ENCODE data around the gene ARL2. TPM values are rescaled to one million over a fixed set of nuclear protein-coding genes. Genes with fewer than 3 reads are reported as not detected.

Gene ARL2
- total and polyA plus RNA-seq, 2 experiments from 2014 or later: 115 to 155 TPM

- no peaks in the 10 kb centered on the region for H3K9me3 ChIP-seq (ENCODE audit: low read depth)
- H3K9ac ChIP-seq: no peak overlapping the region
- H3K9me2 ChIP-seq (ENCODE audit: insufficient read depth): no peaks in the 10 kb centered on the region
- no peak overlapping the region for H3K4me3 ChIP-seq
- DNase-seq: peak; percentile 20
- TF ChIP-seq EZH2 (IDR thresholded peaks at IDR 0.05; ENCODE audit: insufficient read depth, poor library complexity, severe bottlenecking) (no peak), EZH2phosphoT487 (IDR thresholded peaks at IDR 0.05; ENCODE audit: insufficient read depth, low read depth) (no peak)
- H3K4me2 ChIP-seq (ENCODE audit: unreplicated experiment): no peak overlapping the region
- no peak overlapping the region for H3K27ac ChIP-seq
- no peaks in the 10 kb centered on the region for H4K20me1 ChIP-seq (ENCODE audit: insufficient read depth)
- no peaks in the 10 kb centered on the region for H3K36me3 ChIP-seq (ENCODE audit: low read depth)
- no peak overlapping the region for H2AFZ ChIP-seq
- H3K79me2 ChIP-seq (ENCODE audit: insufficient read depth): no peaks in the 10 kb centered on the region
- H3F3A ChIP-seq (ENCODE audit: insufficient read depth): no peaks in the 10 kb centered on the region
- in situ Hi-C loops (cut with MboI): no loop called here
- 51 to 52% methylated on average over 10 of the region's 10 CpGs for whole genome bisulfite sequencing, 2 experiments (ENCODE audit: low coverage in 1 of 2, low lambda C conversion rate in 2 of 2, missing lambda C conversion rate in 2 of 2)
- no peaks in the 10 kb centered on the region for H3K4me1 ChIP-seq (ENCODE audit: insufficient read depth)
- no peaks in the 10 kb centered on the region for H3K27me3 ChIP-seq (replicated peaks; ENCODE audit: insufficient read depth)
These were observed 46.2 kb downstream of the ARL2 start for GRCh38 chr11:65059959-65060824.

GRCh38 chr11:65060913-65061408, 47.0 kb downstream of the ARL2 start:
- no peaks in the 10 kb centered on the region for H4K20me1 ChIP-seq (ENCODE audit: insufficient read depth)
- no peak overlapping the region for H3K4me3 ChIP-seq
- no peak overlapping the region for H2AFZ ChIP-seq
- no peak overlapping the region for H3K4me2 ChIP-seq (ENCODE audit: unreplicated experiment)
- in situ Hi-C loops (cut with MboI): no loop called here
- H3K36me3 ChIP-seq (ENCODE audit: low read depth): no peaks in the 10 kb centered on the region
- H3K9me3 ChIP-seq (ENCODE audit: low read depth): no peaks in the 10 kb centered on the region
- H3K27ac ChIP-seq: no peak overlapping the region
- DNase-seq: peak; percentile 48
- H3F3A ChIP-seq (ENCODE audit: insufficient read depth): no peaks in the 10 kb centered on the region
- H3K9ac ChIP-seq: no peak overlapping the region
- H3K79me2 ChIP-seq (ENCODE audit: insufficient read depth): no peaks in the 10 kb centered on the region
- no peaks in the 10 kb centered on the region for H3K9me2 ChIP-seq (ENCODE audit: insufficient read depth)
- H3K4me1 ChIP-seq (ENCODE audit: insufficient read depth): no peaks in the 10 kb centered on the region
- no peak for TF ChIP-seq EZH2phosphoT487 (IDR thresholded peaks at IDR 0.05; ENCODE audit: insufficient read depth, low read depth)
- TF ChIP-seq EZH2 (IDR thresholded peaks at IDR 0.05; ENCODE audit: insufficient read depth, poor library complexity, severe bottlenecking): no peak
- WGBS, 2 experiments (ENCODE audit: low coverage in 1 of 2, low lambda C conversion rate in 2 of 2, missing lambda C conversion rate in 2 of 2): 52 to 53% methylated on average over 9 of the region's 9 CpGs
- H3K27me3 ChIP-seq (replicated peaks; ENCODE audit: insufficient read depth): no peaks in the 10 kb centered on the region

- 29 to 37% methylated on average over 3 of the region's 3 CpGs for WGBS, 2 experiments (ENCODE audit: low coverage in 1 of 2, low lambda C conversion rate in 2 of 2, missing lambda C conversion rate in 2 of 2)
- no peaks in the 10 kb centered on the region for H3K79me2 ChIP-seq (ENCODE audit: insufficient read depth)
- no peak overlapping the region for H3K9ac ChIP-seq
- H4K20me1 ChIP-seq (ENCODE audit: insufficient read depth): no peaks in the 10 kb centered on the region
- no peaks in the 10 kb centered on the region for H3K36me3 ChIP-seq (ENCODE audit: low read depth)
- TF ChIP-seq EZH2 (IDR thresholded peaks at IDR 0.05; ENCODE audit: insufficient read depth, poor library complexity, severe bottlenecking): no peak
- no peak for TF ChIP-seq EZH2phosphoT487 (IDR thresholded peaks at IDR 0.05; ENCODE audit: insufficient read depth, low read depth)
- no peaks in the 10 kb centered on the region for H3K9me3 ChIP-seq (ENCODE audit: low read depth)
- DNase-seq: no peak
- H3F3A ChIP-seq (ENCODE audit: insufficient read depth): no peaks in the 10 kb centered on the region
- no peak overlapping the region for H3K4me2 ChIP-seq (ENCODE audit: unreplicated experiment)
- no peak overlapping the region for H3K4me3 ChIP-seq
- in situ Hi-C loops (cut with MboI): no loop called here
- no peak overlapping the region for H3K27ac ChIP-seq
- H3K27me3 ChIP-seq (replicated peaks; ENCODE audit: insufficient read depth): no peaks in the 10 kb centered on the region
- H3K4me1 ChIP-seq (ENCODE audit: insufficient read depth): no peaks in the 10 kb centered on the region
- H2AFZ ChIP-seq: no peak overlapping the region
- no peaks in the 10 kb centered on the region for H3K9me2 ChIP-seq (ENCODE audit: insufficient read depth)
These were observed 49.6 kb downstream of the ARL2 start for GRCh38 chr11:65063532-65063931.

GRCh38 chr11:65064847-65065240, 50.9 kb downstream of the ARL2 start:
- Histone ChIP-seq H3K79me2 (ENCODE audit: insufficient read depth) (no peaks in the 10 kb centered on the region), H3K36me3 (ENCODE audit: low read depth) (no peaks in the 10 kb centered on the region), H2AFZ (no peak overlapping the region), H3K9ac (no peak overlapping the region), H3K9me2 (ENCODE audit: insufficient read depth) (no peaks in the 10 kb centered on the region), H4K20me1 (ENCODE audit: insufficient read depth) (no peaks in the 10 kb centered on the region), H3F3A (ENCODE audit: insufficient read depth) (no peaks in the 10 kb centered on the region), H3K4me1 (ENCODE audit: insufficient read depth) (no peaks in the 10 kb centered on the region), H3K27me3 (replicated peaks; ENCODE audit: insufficient read depth) (no peaks in the 10 kb centered on the region), H3K9me3 (ENCODE audit: low read depth) (no peaks in the 10 kb centered on the region), H3K27ac (no peak overlapping the region), H3K4me2 (ENCODE audit: unreplicated experiment) (no peak overlapping the region), H3K4me3 (no peak overlapping the region)
- no peak for DNase-seq
- in situ Hi-C loops (cut with MboI): no loop called here
- TF ChIP-seq EZH2 (IDR thresholded peaks at IDR 0.05; ENCODE audit: insufficient read depth, poor library complexity, severe bottlenecking) (no peak), EZH2phosphoT487 (IDR thresholded peaks at IDR 0.05; ENCODE audit: insufficient read depth, low read depth) (no peak)
- WGBS, 2 experiments (ENCODE audit: low coverage in 1 of 2, low lambda C conversion rate in 2 of 2, missing lambda C conversion rate in 2 of 2): 72 to 73% methylated on average over 4 of the region's 4 CpGs
